CD1c-positive myeloid dendritic cell (primary cell): ENCODE measurements around the gene PCNX4.

Source experiments
- DNase-seq: peaks from one replicate; pipeline ENCODE4 v3.0.0-alpha.2; 2016; ENCODE audit errors: extremely low spot score

PCNX4 gene

GRCh38 chr14:60101786-60102185 is 10.1 kb downstream of the PCNX4 start:
- no peak for DNase-seq

DNA sequence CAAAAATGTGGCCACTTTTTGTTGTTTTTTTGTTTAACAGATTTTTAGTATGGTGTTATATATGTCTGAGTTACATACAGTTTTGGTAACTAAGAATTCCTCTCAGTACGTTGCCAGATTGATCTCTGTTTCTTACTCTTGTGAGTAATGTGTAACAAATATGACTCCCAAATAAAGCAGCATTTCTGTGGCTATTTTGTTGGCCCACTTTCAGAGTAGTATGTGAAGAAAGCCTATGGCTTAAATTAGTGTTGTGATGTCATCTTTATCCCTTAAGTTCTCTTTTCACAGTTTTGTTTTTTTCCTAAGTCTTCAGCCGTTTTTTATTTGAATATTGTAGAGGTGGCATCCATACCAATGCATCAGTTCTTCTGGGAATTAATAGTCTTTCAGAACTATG is 10.7 kb downstream of the PCNX4 start:
- peak; percentile 27 for DNase-seq

- DNase-seq = peak; percentile 67
Observed at GRCh38 chr14:60106339-60106738, 14.6 kb downstream of the PCNX4 start.

DNA sequence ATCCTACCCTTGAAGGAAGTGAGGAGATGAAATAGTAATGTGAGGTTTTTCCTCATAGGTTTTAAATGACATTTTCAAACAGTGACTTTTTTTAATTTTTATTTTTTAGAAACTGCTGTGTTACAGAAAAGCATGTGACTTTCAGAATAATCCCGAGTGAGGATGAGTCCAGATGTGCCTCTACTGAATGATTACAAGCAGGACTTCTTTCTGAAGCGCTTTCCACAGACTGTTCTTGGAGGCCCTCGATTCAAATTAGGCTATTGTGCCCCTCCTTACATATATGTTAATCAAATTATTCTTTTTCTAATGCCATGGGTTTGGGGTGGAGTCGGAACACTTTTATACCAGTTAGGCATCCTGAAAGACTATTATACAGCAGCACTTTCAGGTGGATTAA is 15.8 kb downstream of the PCNX4 start:
- no peak for DNase-seq

GRCh38 chr14:60111732-60112131 is 20.0 kb downstream of the PCNX4 start:
- no peak for DNase-seq

DNA sequence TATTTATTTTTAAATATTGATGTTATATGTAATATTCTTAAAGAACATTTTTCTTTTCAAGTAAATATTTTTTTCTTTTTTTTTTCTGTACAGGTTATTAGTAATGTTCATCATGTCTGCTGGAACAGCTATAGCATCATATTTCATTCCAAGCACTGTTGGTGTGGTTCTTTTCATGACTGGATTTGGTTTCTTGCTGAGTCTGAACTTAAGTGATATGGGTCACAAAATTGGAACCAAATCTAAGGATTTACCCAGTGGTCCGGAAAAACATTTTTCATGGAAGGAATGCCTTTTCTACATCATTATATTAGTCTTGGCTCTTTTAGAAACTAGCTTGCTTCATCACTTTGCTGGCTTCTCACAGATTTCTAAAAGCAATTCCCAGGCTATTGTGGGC is 23.2 kb downstream of the PCNX4 start:
- DNase-seq = no peak

GRCh38 chr14:60116181-60116580 is 24.5 kb downstream of the PCNX4 start:
- DNase-seq = no peak

GRCh38 chr14:60125918-60126317 is 34.2 kb downstream of the PCNX4 start:
- no peak for DNase-seq

- DNase-seq = no peak
Observed at GRCh38 chr14:60133487-60133886, 41.8 kb downstream of the PCNX4 start.

- DNase-seq = no peak
Observed at GRCh38 chr14:60134702-60135101, 43.0 kb downstream of the PCNX4 start.

DNA sequence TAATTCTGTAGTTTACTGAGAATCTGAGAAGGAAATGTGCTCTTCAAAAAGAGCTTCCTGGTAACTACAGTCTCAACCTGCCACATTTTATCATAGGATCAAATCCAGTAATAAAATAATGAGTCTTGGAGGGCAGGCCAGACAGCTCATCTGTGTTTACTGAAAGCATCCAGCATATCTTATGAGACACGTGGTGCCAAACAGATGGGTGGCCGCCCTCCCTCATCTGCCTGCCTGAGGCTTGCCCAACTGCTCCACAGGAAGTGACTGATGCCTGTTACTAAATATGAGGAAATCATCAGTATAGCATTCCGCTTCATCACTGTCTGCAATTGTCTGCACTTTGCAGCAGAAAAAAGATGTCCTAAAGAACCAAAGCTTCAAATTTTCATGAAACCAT is 60.0 kb downstream of the PCNX4 start:
- DNase-seq = peak; percentile 80

- DNase-seq = peak; percentile 47
Observed at GRCh38 chr14:60153991-60154390, 62.3 kb downstream of the PCNX4 start.

GRCh38 chr14:60154671-60155070 is 62.9 kb downstream of the PCNX4 start:
- no peak for DNase-seq

DNA sequence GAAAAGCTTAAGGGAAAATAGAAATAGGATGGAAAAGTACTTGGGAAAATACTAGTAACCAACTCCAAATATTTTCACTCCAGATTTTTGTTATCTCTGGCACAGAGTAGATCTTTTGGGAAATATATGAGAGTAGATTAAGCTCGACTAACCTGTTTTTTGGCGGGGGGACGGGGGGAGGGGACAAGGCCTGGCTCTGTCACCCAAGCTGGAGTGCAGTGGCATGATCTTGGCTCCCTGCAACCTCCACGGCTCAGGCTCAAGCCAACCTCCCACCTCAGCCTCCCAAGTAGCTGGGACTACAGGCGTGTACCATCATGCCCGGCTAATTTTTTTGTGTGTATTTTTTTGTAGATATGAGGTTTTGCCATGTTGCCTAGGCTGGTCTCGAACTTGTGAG is 68.7 kb downstream of the PCNX4 start:
- DNase-seq = no peak

GRCh38 chr14:60161196-60162107 is 69.7 kb downstream of the PCNX4 start:
- peak; percentile 13 for DNase-seq

GRCh38 chr14:60163693-60164092 is 72.0 kb downstream of the PCNX4 start:
- no peak for DNase-seq

GRCh38 chr14:60164404-60164711 is 72.6 kb downstream of the PCNX4 start:
- DNase-seq = peak; percentile 48

DNA sequence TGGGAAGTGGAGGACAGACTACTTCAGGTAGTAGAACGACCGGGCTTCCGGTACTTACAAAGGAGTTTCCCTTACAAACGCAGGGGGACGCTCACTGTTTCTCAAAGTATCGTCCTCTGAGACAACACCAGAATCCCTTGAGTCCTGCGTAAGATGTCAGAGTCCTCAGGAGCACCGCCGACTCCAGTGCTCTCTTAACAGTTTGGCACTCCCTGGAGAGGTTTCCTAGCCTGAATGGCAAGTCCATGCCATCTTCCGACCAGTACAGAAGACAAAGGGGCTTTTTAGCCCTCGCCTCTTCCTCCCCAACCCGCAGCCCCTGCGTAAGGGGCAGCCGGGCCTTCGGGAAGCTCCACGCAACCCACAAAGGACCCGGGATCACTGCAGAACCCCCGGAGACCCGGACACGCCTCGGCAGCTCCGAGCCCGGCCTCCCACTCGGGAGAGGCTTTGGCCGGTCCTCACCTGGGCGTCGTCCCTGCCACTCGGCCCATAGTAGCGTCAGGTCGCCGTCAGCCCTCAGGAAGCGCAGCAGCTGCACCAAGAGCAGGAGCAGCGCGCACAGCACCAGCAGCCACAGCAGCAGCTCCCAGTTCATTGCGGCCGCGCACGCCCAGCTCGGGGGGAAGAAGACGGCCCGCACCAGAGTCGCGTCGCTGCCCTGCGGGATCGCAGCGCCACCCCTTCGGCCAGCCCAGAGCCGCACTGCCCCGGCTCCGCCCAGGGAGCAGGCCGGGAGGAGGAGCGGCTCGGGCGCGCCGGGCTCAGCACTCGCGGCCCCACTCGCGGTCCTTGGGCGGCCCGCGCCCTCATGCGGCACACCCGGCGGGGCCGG is 73.2 kb downstream of the PCNX4 start, which contains the start of gene DHRS7:
TSS of gene DHRS7 (minus strand) at position 687 of the 835 bp plus-strand sequence. CDS start at position 598, 89 bp downstream.
- DNase-seq = peak; percentile 85

GRCh38 chr14:60165547-60165876 is 73.8 kb downstream of the PCNX4 start:
- DNase-seq = no peak

DNA sequence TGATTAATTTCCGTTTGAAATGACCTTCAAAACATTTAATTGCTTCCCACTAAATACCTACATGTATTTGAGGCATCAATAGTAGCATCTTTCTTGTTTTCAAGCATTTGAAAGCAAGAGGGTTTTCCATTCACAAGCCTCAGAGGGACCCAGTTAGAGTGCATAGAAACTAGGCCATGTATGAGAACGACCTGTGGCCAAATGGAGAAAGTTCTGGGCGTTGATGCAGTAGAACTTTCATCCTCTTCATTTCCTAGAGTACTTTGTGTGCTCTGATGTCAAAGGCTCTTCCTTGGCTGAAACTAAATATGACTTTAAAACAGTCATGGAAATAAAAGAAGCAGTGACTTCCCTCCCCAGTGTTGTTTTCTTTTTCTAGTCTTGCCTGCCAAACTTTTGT is 74.4 kb downstream of the PCNX4 start:
- DNase-seq = no peak

DNA sequence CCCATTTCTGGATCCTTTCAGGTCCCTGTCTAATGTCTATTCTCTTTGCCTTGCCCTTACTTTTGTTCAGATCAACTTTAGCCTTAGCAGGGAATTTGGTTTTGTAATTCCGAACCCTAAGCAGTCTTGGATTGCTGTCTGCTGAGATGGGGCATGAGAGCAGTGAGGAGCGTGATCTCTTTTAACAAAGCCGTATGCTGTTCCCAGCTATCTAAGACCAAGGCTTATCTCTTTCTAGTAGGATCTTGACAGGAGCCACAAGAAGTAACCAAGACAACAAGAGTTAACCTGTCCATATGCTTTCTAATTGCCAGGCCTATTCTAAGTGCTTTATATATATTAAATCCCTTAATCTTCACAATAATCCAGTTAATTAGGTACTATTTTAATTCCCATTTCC is 78.0 kb downstream of the PCNX4 start:
- DNase-seq = no peak

DNA sequence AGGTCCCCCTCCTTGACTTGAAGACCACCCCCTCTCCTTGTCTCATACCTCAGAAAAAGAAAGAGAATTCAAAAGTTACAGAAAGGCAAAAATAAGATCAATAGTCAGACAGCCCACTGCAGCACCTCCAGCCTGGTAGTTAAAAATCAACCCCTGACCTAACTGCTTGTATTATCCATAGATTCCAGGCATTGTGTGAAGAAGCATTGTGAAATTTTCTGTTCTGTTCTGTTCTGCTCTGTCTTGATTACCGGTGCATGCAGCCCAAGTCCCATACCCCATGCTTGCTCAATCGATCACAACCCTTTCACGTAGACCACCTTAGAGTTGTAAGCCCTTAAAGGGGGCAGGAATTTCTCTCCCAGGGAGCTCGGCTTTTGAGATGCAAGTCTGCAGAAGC is 79.2 kb downstream of the PCNX4 start:
- DNase-seq = no peak

GRCh38 chr14:60171690-60172089 is 80.0 kb downstream of the PCNX4 start:
- DNase-seq = no peak
